HCT116 (cell line): ENCODE measurements around the gene NOXA1. TPM values are rescaled to one million over a fixed set of nuclear protein-coding genes. Genes with fewer than 3 reads are reported as not detected.

ENCODE experiments used
- ATAC-seq: fragments of 200-7000 bp; cut with Tn5 transposase; 2 replicates; pipeline ENCODE4 v1.9.1; 2020; ENCODE audit warnings: mild to moderate bottlenecking, moderate library complexity
- BruUV-seq: library from RNA; stranded (reverse); fragments of 400-500 nt; replicated peaks from 2 replicates; lab custom pipeline; 2021; lab: Mats Ljungman, UMichigan
- CTCF ChIA-PET: fragments of 300-600 bp; sonication (Branson Sonifier 250); formaldehyde crosslinking; loops from one replicate; lab custom pipeline; 2021; ENCODE audit warnings: antibody characterized with exemption; lab: Charles Lee
- POLR2A ChIA-PET: fragments of 300-600, 350-600 bp; sonication (Branson Sonifier 250); formaldehyde crosslinking; loops from one replicate; lab custom pipeline; 2021; ENCODE audit warnings: antibody characterized with exemption; lab: Charles Lee
- RAD21 ChIA-PET, 2 experiments: fragments of 300-600 bp; sonication (Branson Sonifier 250); formaldehyde crosslinking; loops; one replicate each; lab custom pipeline; 2023; ENCODE audit warnings: low total read pairs in 2 of 2; ENCODE audit not compliant: uncharacterized antibody in 2 of 2, unreplicated experiment in 2 of 2, low non-redundant PET in 1 of 2; lab: Charles Lee
- DNase-seq: peaks from one replicate; pipeline ENCODE4 v3.0.0-alpha.2; 2010; ENCODE audit warnings: low read depth, low spot score
- H2AFZ ChIP-seq: fragments of 200-600 bp; shearing (Covaris generic), sonication (generic); 2 replicates; pipeline ENCODE4 v1.6.1; 2017; ENCODE audit warnings: low read depth, mixed run types, mixed read lengths, antibody characterized with exemption, low read length; ENCODE audit not compliant: poor library complexity, severe bottlenecking
- H3K27ac ChIP-seq: 2 replicates; pipeline ENCODE4 v1.5.1; 2012; ENCODE audit warnings: low read depth, low read length
- H3K27me3 ChIP-seq: fragments of 200-600 bp; sonication (generic); 2 replicates; pipeline ENCODE4 v1.6.1; 2016; ENCODE audit warnings: mixed run types, low read length, mixed read lengths; ENCODE audit not compliant: insufficient read depth
- H3K36me3 ChIP-seq, 2 experiments: fragments of 200-500 bp in 1 of 2; fragments of 200-600 bp in 1 of 2; sonication (Bioruptor generic) in 1 of 2; sonication (generic) in 1 of 2; 2 replicates each; pipeline versions ENCODE4 v1.5.1 to v1.6.1; 2014 to 2016; ENCODE audit warnings: low read length in 2 of 2, inconsistent platforms in 1 of 2, mixed read lengths in 1 of 2, mixed run types in 1 of 2; ENCODE audit not compliant: insufficient read depth in 2 of 2, control insufficient read depth in 1 of 2
- H3K4me1 ChIP-seq, 2 experiments: fragments of 200-600 bp in 1 of 2; sonication (generic) in 1 of 2; 2 replicates each; pipeline versions ENCODE4 v1.5.1 to v1.6.1; 2012 to 2017; ENCODE audit warnings: low read length in 2 of 2, inconsistent platforms in 1 of 2, mild to moderate bottlenecking in 1 of 2, mixed read lengths in 1 of 2, mixed run types in 1 of 2, moderate library complexity in 1 of 2; ENCODE audit not compliant: insufficient read depth in 2 of 2, control insufficient read depth in 1 of 2
- H3K4me2 ChIP-seq: fragments of 200-600 bp; sonication (generic); 2 replicates; pipeline ENCODE4 v1.6.1; 2017; ENCODE audit warnings: mixed run types, low read length, mixed read lengths
- H3K4me3 ChIP-seq, 2 experiments: fragments of 200-600 bp in 1 of 2; sonication (generic) in 1 of 2; replicated peaks in 1 of 2; 2 replicates each; pipeline ENCODE4 v1.5.1; 2011 to 2016; ENCODE audit warnings: low read length in 2 of 2, control low read depth in 1 of 2, low read depth in 1 of 2, mild to moderate bottlenecking in 1 of 2, mixed read lengths in 1 of 2, mixed run types in 1 of 2
- H3K79me2 ChIP-seq: fragments of 200-600 bp; sonication (generic); 2 replicates; pipeline ENCODE4 v1.6.1; 2017; ENCODE audit warnings: mild to moderate bottlenecking, mixed run types, low read length, moderate library complexity, mixed read lengths; ENCODE audit not compliant: insufficient read depth
- H3K9ac ChIP-seq: fragments of 200-600 bp; sonication (generic); 2 replicates; pipeline ENCODE4 v1.6.1; 2016; ENCODE audit warnings: low read length, mixed read lengths
- H3K9me2 ChIP-seq: fragments of 200-600 bp; sonication (generic), shearing (Covaris generic); 2 replicates; pipeline ENCODE4 v1.6.1; 2017; ENCODE audit warnings: mixed run types, mild to moderate bottlenecking, moderate library complexity; ENCODE audit not compliant: insufficient read depth
- H3K9me3 ChIP-seq, 2 experiments: fragments of 200-500 bp in 1 of 2; fragments of 200-600 bp in 1 of 2; sonication (Bioruptor generic) in 1 of 2; sonication (generic) in 1 of 2; 2 replicates each; pipeline ENCODE4 v1.6.1; 2014 to 2017; ENCODE audit warnings: low read length in 2 of 2, mixed read lengths in 2 of 2, inconsistent platforms in 1 of 2, low read depth in 1 of 2, mild to moderate bottlenecking in 1 of 2, mixed run types in 1 of 2, moderate library complexity in 1 of 2; ENCODE audit not compliant: control insufficient read depth in 1 of 2, insufficient read depth in 1 of 2
- H4K20me1 ChIP-seq: fragments of 200-600 bp; sonication (generic), shearing (Covaris generic); 2 replicates; pipeline ENCODE4 v1.6.1; 2017; ENCODE audit warnings: mixed run types, mild to moderate bottlenecking, moderate library complexity; ENCODE audit not compliant: insufficient read depth
- ATF3 ChIP-seq: IDR thresholded peaks from 2 replicates; pipeline ENCODE4 v1.6.1; 2012
- CTCF ChIP-seq, 3 experiments: fragments of 200-600 bp in 1 of 3; sonication (generic) in 1 of 3; IDR thresholded peaks in 2 of 3; conservative IDR thresholded peaks in 1 of 3; 2 replicates each; pipeline ENCODE4 v1.5.1; 2012 to 2017; ENCODE audit warnings: low read depth in 2 of 3, low read length in 2 of 3, antibody characterized with exemption in 1 of 3, borderline replicate concordance in 1 of 3, control low read depth in 1 of 3, mild to moderate bottlenecking in 1 of 3, mixed read lengths in 1 of 3, mixed run types in 1 of 3, moderate library complexity in 1 of 3; ENCODE audit not compliant: insufficient read depth in 1 of 3
- POLR2AphosphoS5 ChIP-seq: IDR thresholded peaks from 2 replicates; pipeline ENCODE4 v1.6.1; 2011; ENCODE audit warnings: mild to moderate bottlenecking, low read depth, low read length, moderate library complexity
- SRF ChIP-seq: IDR thresholded peaks from 2 replicates; pipeline ENCODE4 v1.6.1; 2012; ENCODE audit warnings: low read depth
- TCF7L2 ChIP-seq: IDR thresholded peaks from 2 replicates; pipeline ENCODE4 v1.7.0; 2011; ENCODE audit warnings: borderline replicate concordance, inconsistent platforms; ENCODE audit not compliant: insufficient read depth, insufficient read length; ENCODE audit errors: extremely low read depth
- intact Hi-C: fragments of 100-400 bp; cut with micrococcal nuclease; formaldehyde crosslinking; loops from 2 replicates; pipeline ENCODE4 v1.10.0; 2022
- total RNA-seq: library from RNA; stranded (reverse); gene quantifications from one replicate; pipeline ENCODE4 v1.2.1, GENCODE V29; 2021; ENCODE audit not compliant: unreplicated experiment

Gene NOXA1
- total RNA-seq, 1 experiment from 2014 or later: 13.2 TPM

GRCh38 chr9:137429974-137430722 is 7.0 kb downstream of the NOXA1 start:
- peak overlapping the region; percentile 55; the same call in 1 of the 2 replicates for H3K27ac ChIP-seq
- POLR2A ChIA-PET: interaction anchor here (1.2 kb wide), 1 partner anchor 11 kb away, joined by 3 read pairs; the partner anchor contains the start of gene ENTPD8

GRCh38 chr9:137430723-137431415 is 7.7 kb downstream of the NOXA1 start:
- Histone ChIP-seq H3K9ac (no peak overlapping the region), H3K4me3 (no peak overlapping the region), H3K27ac (no peak overlapping the region; the same call in 1 of the 2 replicates), H3K4me1 (peaks cover 22 to 31% of the 10 kb centered on the region in 2 experiments), H3K4me2 (peak overlapping the region; percentile 76), H3K9me3 (no peaks in the 10 kb centered on the region), H3K79me2 (no peaks in the 10 kb centered on the region), H3K9me2 (no peaks in the 10 kb centered on the region), H4K20me1 (no peaks in the 10 kb centered on the region), H3K36me3 (no peaks in the 10 kb centered on the region), H3K27me3 (no peaks in the 10 kb centered on the region), H2AFZ (no peak overlapping the region)
- POLR2A ChIA-PET: interaction anchor here (1.2 kb wide), 1 partner anchor 11 kb away, joined by 3 read pairs; the partner anchor contains the start of gene ENTPD8
- DNase-seq (no peak), ATAC-seq (no peak; the same call in 1 of the 2 replicates)
- intact Hi-C loops: no loop called here
- CTCF ChIA-PET: no interaction called here
- RAD21 ChIA-PET: no interaction called here
- TF ChIP-seq ATF3 (no peak), CTCF (IDR thresholded peaks at IDR 0.05 in 2 of 3, conservative IDR thresholded peaks at IDR 0.05 in 1 of 3; ENCODE audit: borderline replicate concordance in 1 of 3, insufficient read depth in 1 of 3, low read depth in 2 of 3, low read length in 2 of 3) (no peak), SRF (no peak)
- BruUV-seq: no TSS peak

More at GRCh38 chr9:137429974-137430722, 7.0 kb downstream of the NOXA1 start:
- ATAC-seq (peak; percentile 85), DNase-seq (no peak)
- Histone ChIP-seq H3K4me2 (peak overlapping the region; percentile 76), H3K9me3 (no peaks in the 10 kb centered on the region), H3K9me2 (no peaks in the 10 kb centered on the region), H3K4me3 (peak overlapping the region; percentile 24 to 45)
- ChIA-PET CTCF (no interaction called here), RAD21 (interaction anchor here in 1 of 2 experiments (0.6 kb wide), 1 partner anchor 279 kb away, joined by 7 read pairs; no protein-coding TSS in a partner anchor)
- TF ChIP-seq POLR2AphosphoS5: peak; percentile 43
- no peak for TF ChIP-seq TCF7L2
- TF ChIP-seq, all 23 proteins: peak for 1
- no peaks in the 10 kb centered on the region for H3K27me3 ChIP-seq
- peak overlapping the region; percentile 39; the same call in 1 of the 2 replicates for H3K9ac ChIP-seq
- intact Hi-C loops: no loop called here
- H3K79me2 ChIP-seq: no peaks in the 10 kb centered on the region
- H4K20me1 ChIP-seq: no peaks in the 10 kb centered on the region
- no TSS peak for BruUV-seq
- no peak overlapping the region for H2AFZ ChIP-seq
- H3K36me3 ChIP-seq: no peaks in the 10 kb centered on the region
- H3K4me1 ChIP-seq: peaks cover 21 to 31% of the 10 kb centered on the region in 2 experiments
